Uterus (tissue), 2 donors: ENCODE results near the gene AP1M2.

Experiments
- CTCF ChIP-seq, 4 experiments: fragments of 200-600 bp in 2 of 4; fragments of 450-650 bp in 2 of 4; sonication (generic) in 2 of 4; IDR thresholded peaks; one replicate each; pipeline ENCODE4 v1.5.1; 2016 to 2019; ENCODE audit warnings: antibody characterized with exemption in 4 of 4, mild to moderate bottlenecking in 2 of 4, moderate library complexity in 1 of 4
- POLR2A ChIP-seq, 2 donors: fragments of 450-650 bp; IDR thresholded peaks; one replicate each; pipeline ENCODE4 v1.6.1; 2016; ENCODE audit warnings: antibody characterized with exemption in 2 of 2, mild to moderate bottlenecking in 1 of 2, moderate library complexity in 1 of 2

- TF ChIP-seq CTCF (IDR thresholded peaks at IDR 0.05) (no peak), POLR2A (IDR thresholded peaks at IDR 0.05) (no peak)
Observed at GRCh38 chr19:10587022-10587838, at the start of gene AP1M2.
